ENCODE data around the gene ANO4. TPM values are rescaled to one million over a fixed set of nuclear protein-coding genes. Genes with fewer than 3 reads are reported as not detected.

The ANO4 gene
- total RNA-seq, 1 donor from 2014 or later: not detected

GRCh38 chr12:101021911-101022388 lies 227.4 kb downstream of the ANO4 start:
- Mint-ChIP-seq H3K27me3 (ENCODE audit: insufficient read depth) (no peaks in the 10 kb centered on the region), H3K9me3 (peaks cover 4% of the 10 kb centered on the region), H3K4me3 (no peak overlapping the region), H3K36me3 (ENCODE audit: low read depth) (no peaks in the 10 kb centered on the region), H3K27ac (no peak overlapping the region), H3K4me1 (ENCODE audit: low read depth) (no peaks in the 10 kb centered on the region)
- no peak for DNase-seq (ENCODE audit: low spot score)
- intact Hi-C loops (cut with micrococcal nuclease): no loop called here

- Mint-ChIP-seq H3K4me1 (ENCODE audit: low read depth) (no peaks in the 10 kb centered on the region), H3K27ac (no peak overlapping the region), H3K9me3 (peaks cover 23% of the 10 kb centered on the region), H3K36me3 (ENCODE audit: low read depth) (no peaks in the 10 kb centered on the region), H3K4me3 (no peak overlapping the region), H3K27me3 (ENCODE audit: insufficient read depth) (no peaks in the 10 kb centered on the region)
- intact Hi-C loops (cut with micrococcal nuclease): no loop called here
- DNase-seq (ENCODE audit: low spot score): no peak
Measured at GRCh38 chr12:101027200-101027599, 232.6 kb downstream of the ANO4 start.

- intact Hi-C loops (cut with micrococcal nuclease): no loop called here
- no peak overlapping the region for H3K27ac Mint-ChIP-seq
- H3K27me3 Mint-ChIP-seq (ENCODE audit: insufficient read depth): no peaks in the 10 kb centered on the region
- no peaks in the 10 kb centered on the region for H3K36me3 Mint-ChIP-seq (ENCODE audit: low read depth)
- H3K4me3 Mint-ChIP-seq: no peak overlapping the region
- peaks cover 23% of the 10 kb centered on the region for H3K9me3 Mint-ChIP-seq
- no peaks in the 10 kb centered on the region for H3K4me1 Mint-ChIP-seq (ENCODE audit: low read depth)
- no peak for DNase-seq (ENCODE audit: low spot score)
Measured at GRCh38 chr12:101027816-101028215, 233.2 kb downstream of the ANO4 start.

- no peak for DNase-seq (ENCODE audit: low spot score)
- Mint-ChIP-seq H3K4me3 (no peak overlapping the region), H3K4me1 (ENCODE audit: low read depth) (no peaks in the 10 kb centered on the region), H3K36me3 (ENCODE audit: low read depth) (no peaks in the 10 kb centered on the region), H3K27ac (no peak overlapping the region), H3K9me3 (no peaks in the 10 kb centered on the region), H3K27me3 (ENCODE audit: insufficient read depth) (no peaks in the 10 kb centered on the region)
- intact Hi-C loops (cut with micrococcal nuclease): no loop called here
Measured at GRCh38 chr12:101038289-101038871, 243.8 kb downstream of the ANO4 start.

- intact Hi-C loops (cut with micrococcal nuclease): no loop called here
- Mint-ChIP-seq H3K27ac (no peak overlapping the region), H3K9me3 (no peaks in the 10 kb centered on the region)
Measured at GRCh38 chr12:101039848-101040531, 245.4 kb downstream of the ANO4 start.

GRCh38 chr12:101040936-101041335 lies 246.4 kb downstream of the ANO4 start:
- Mint-ChIP-seq H3K4me3 (no peak overlapping the region), H3K27ac (no peak overlapping the region), H3K4me1 (ENCODE audit: low read depth) (no peaks in the 10 kb centered on the region), H3K36me3 (ENCODE audit: low read depth) (no peaks in the 10 kb centered on the region), H3K9me3 (no peaks in the 10 kb centered on the region), H3K27me3 (ENCODE audit: insufficient read depth) (no peaks in the 10 kb centered on the region)
- no peak for DNase-seq (ENCODE audit: low spot score)
- intact Hi-C loops (cut with micrococcal nuclease): no loop called here

More at GRCh38 chr12:101039848-101040531, 245.4 kb downstream of the ANO4 start:
- no peak for DNase-seq (ENCODE audit: low spot score)
- Mint-ChIP-seq H3K4me3 (no peak overlapping the region), H3K4me1 (ENCODE audit: low read depth) (no peaks in the 10 kb centered on the region), H3K27me3 (ENCODE audit: insufficient read depth) (no peaks in the 10 kb centered on the region), H3K36me3 (ENCODE audit: low read depth) (no peaks in the 10 kb centered on the region)

- no peaks in the 10 kb centered on the region for H3K27me3 Mint-ChIP-seq (ENCODE audit: insufficient read depth)
- H3K36me3 Mint-ChIP-seq (ENCODE audit: low read depth): no peaks in the 10 kb centered on the region
Measured at GRCh38 chr12:101042211-101042610, 247.6 kb downstream of the ANO4 start.

GRCh38 chr12:101044512-101045059 lies 250.0 kb downstream of the ANO4 start:
- no peaks in the 10 kb centered on the region for H3K36me3 Mint-ChIP-seq (ENCODE audit: low read depth)
- no peaks in the 10 kb centered on the region for H3K4me1 Mint-ChIP-seq (ENCODE audit: low read depth)
- no peak overlapping the region for H3K27ac Mint-ChIP-seq
- H3K4me3 Mint-ChIP-seq: no peak overlapping the region
- intact Hi-C loops (cut with micrococcal nuclease): no loop called here
- no peaks in the 10 kb centered on the region for H3K9me3 Mint-ChIP-seq
- no peaks in the 10 kb centered on the region for H3K27me3 Mint-ChIP-seq (ENCODE audit: insufficient read depth)
- no peak for DNase-seq (ENCODE audit: low spot score)

More at GRCh38 chr12:101042211-101042610, 247.6 kb downstream of the ANO4 start:
- no peaks in the 10 kb centered on the region for H3K9me3 Mint-ChIP-seq
- no peak overlapping the region for H3K27ac Mint-ChIP-seq
- DNase-seq (ENCODE audit: low spot score): no peak
- no peaks in the 10 kb centered on the region for H3K4me1 Mint-ChIP-seq (ENCODE audit: low read depth)
- intact Hi-C loops (cut with micrococcal nuclease): no loop called here
- H3K4me3 Mint-ChIP-seq: no peak overlapping the region

GRCh38 chr12:101045486-101046464 lies 251.2 kb downstream of the ANO4 start:
- H3K27me3 Mint-ChIP-seq (ENCODE audit: insufficient read depth): no peaks in the 10 kb centered on the region
- H3K9me3 Mint-ChIP-seq: no peaks in the 10 kb centered on the region
- H3K4me1 Mint-ChIP-seq (ENCODE audit: low read depth): no peaks in the 10 kb centered on the region
- no peak overlapping the region for H3K4me3 Mint-ChIP-seq
- no peak for DNase-seq (ENCODE audit: low spot score)
- intact Hi-C loops (cut with micrococcal nuclease): no loop called here
- no peak overlapping the region for H3K27ac Mint-ChIP-seq
- no peaks in the 10 kb centered on the region for H3K36me3 Mint-ChIP-seq (ENCODE audit: low read depth)

- intact Hi-C loops (cut with micrococcal nuclease): no loop called here
- no peaks in the 10 kb centered on the region for H3K36me3 Mint-ChIP-seq (ENCODE audit: low read depth)
- no peak overlapping the region for H3K27ac Mint-ChIP-seq
- no peaks in the 10 kb centered on the region for H3K27me3 Mint-ChIP-seq (ENCODE audit: insufficient read depth)
- no peak for DNase-seq (ENCODE audit: low spot score)
- H3K9me3 Mint-ChIP-seq: no peaks in the 10 kb centered on the region
- no peak overlapping the region for H3K4me3 Mint-ChIP-seq
- H3K4me1 Mint-ChIP-seq (ENCODE audit: low read depth): no peaks in the 10 kb centered on the region
Measured at GRCh38 chr12:101047652-101048051, 253.1 kb downstream of the ANO4 start.

GRCh38 chr12:101050631-101051030 lies 256.1 kb downstream of the ANO4 start:
- Mint-ChIP-seq H3K4me1 (ENCODE audit: low read depth) (no peaks in the 10 kb centered on the region), H3K36me3 (ENCODE audit: low read depth) (no peaks in the 10 kb centered on the region)

GRCh38 chr12:101051151-101051550 lies 256.6 kb downstream of the ANO4 start:
- DNase-seq (ENCODE audit: low spot score): no peak
- Mint-ChIP-seq H3K4me1 (ENCODE audit: low read depth) (no peaks in the 10 kb centered on the region), H3K36me3 (ENCODE audit: low read depth) (no peaks in the 10 kb centered on the region), H3K27ac (no peak overlapping the region), H3K27me3 (ENCODE audit: insufficient read depth) (no peaks in the 10 kb centered on the region), H3K9me3 (no peaks in the 10 kb centered on the region), H3K4me3 (no peak overlapping the region)
- intact Hi-C loops (cut with micrococcal nuclease): no loop called here

More at GRCh38 chr12:101050631-101051030, 256.1 kb downstream of the ANO4 start:
- no peak for DNase-seq (ENCODE audit: low spot score)
- Mint-ChIP-seq H3K27me3 (ENCODE audit: insufficient read depth) (no peaks in the 10 kb centered on the region), H3K4me3 (no peak overlapping the region), H3K27ac (no peak overlapping the region), H3K9me3 (no peaks in the 10 kb centered on the region)
- intact Hi-C loops (cut with micrococcal nuclease): no loop called here

Measured in activated T-helper 1 cell treated with anti-CD3 and anti-CD28 coated beads, Interleukin-12 subunit alpha, Interleukin-12 subunit beta, Interleukin-2, Interleukin-4 antibody, amounts not matched to agents 30 ng/mL and 10 ng/mL and 1 ng/mL, durations not matched to agents 14 hours and 24 hours and 36 hours (primary cell).